Gastroesophageal sphincter (tissue), 3 donors: Measurements from ENCODE around the gene OR6B1.

Experiments
- EP300 ChIP-seq: sonication (generic); formaldehyde crosslinking; IDR thresholded peaks from one replicate; pipeline ENCODE4 v1.6.1; 2017; ENCODE audit warnings: antibody characterized with exemption, mild to moderate bottlenecking
- POLR2A ChIP-seq, 2 donors: fragments of 450-650 bp; IDR thresholded peaks; one replicate each; pipeline ENCODE4 v1.6.1; 2017; ENCODE audit warnings: antibody characterized with exemption in 2 of 2, mild to moderate bottlenecking in 2 of 2, moderate library complexity in 1 of 2
- POLR2AphosphoS5 ChIP-seq: sonication (generic); formaldehyde crosslinking; IDR thresholded peaks from one replicate; pipeline ENCODE4 v1.6.1; 2017; ENCODE audit warnings: antibody characterized with exemption
- TF ChIP-seq, protein P1 (sequence below), 4 experiments: fragments of 200-600 bp in 2 of 4; fragments of 450-650 bp in 2 of 4; sonication (generic) in 1 of 4; IDR thresholded peaks; one replicate each; pipeline ENCODE4 v1.5.1; 2017 to 2019; ENCODE audit warnings: antibody characterized with exemption in 4 of 4, mild to moderate bottlenecking in 2 of 4, moderate library complexity in 2 of 4

DNA sequence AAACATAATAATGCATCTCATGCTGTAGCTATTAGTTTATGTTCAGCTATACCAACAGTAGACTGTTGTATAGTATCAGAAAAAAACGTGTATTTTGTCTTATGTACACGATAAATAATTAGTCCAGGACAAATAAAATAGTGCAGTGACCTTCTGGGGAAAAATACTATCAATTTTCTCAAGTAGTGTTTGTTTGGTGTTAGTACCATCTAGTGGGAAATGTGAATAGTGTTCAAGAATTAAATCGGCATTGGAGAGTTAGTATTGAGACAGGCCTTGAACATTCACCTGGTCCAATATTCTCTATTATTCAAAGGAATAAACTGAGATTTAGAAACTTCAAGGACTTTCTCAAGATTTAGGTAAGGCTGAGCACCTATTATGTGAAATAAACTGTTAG is 26.9 kb downstream of the OR6B1 start:
- TF ChIP-seq, protein P1, sequence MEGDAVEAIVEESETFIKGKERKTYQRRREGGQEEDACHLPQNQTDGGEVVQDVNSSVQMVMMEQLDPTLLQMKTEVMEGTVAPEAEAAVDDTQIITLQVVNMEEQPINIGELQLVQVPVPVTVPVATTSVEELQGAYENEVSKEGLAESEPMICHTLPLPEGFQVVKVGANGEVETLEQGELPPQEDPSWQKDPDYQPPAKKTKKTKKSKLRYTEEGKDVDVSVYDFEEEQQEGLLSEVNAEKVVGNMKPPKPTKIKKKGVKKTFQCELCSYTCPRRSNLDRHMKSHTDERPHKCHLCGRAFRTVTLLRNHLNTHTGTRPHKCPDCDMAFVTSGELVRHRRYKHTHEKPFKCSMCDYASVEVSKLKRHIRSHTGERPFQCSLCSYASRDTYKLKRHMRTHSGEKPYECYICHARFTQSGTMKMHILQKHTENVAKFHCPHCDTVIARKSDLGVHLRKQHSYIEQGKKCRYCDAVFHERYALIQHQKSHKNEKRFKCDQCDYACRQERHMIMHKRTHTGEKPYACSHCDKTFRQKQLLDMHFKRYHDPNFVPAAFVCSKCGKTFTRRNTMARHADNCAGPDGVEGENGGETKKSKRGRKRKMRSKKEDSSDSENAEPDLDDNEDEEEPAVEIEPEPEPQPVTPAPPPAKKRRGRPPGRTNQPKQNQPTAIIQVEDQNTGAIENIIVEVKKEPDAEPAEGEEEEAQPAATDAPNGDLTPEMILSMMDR (IDR thresholded peaks at IDR 0.05): peak; percentile 22 to 57 (median 45)
- no peak for TF ChIP-seq EP300
- TF ChIP-seq POLR2A (IDR thresholded peaks at IDR 0.05): no peak
- TF ChIP-seq POLR2AphosphoS5: no peak
